ENCODE measurements around the gene INPP5A. TPM values are rescaled to one million over a fixed set of nuclear protein-coding genes. Genes with fewer than 3 reads are reported as not detected.

Gene INPP5A
- total and polyA plus RNA-seq, 10 of the 15 experiments (the other 5 are each of a cell fraction or from before 2014, with no cell fraction given) = 0.52 to 15.0 (median 6.3) TPM

GRCh38 chr10:132613566-132614348 is 76.2 kb downstream of the INPP5A start (continued):
- TF ChIP-seq, protein P1, sequence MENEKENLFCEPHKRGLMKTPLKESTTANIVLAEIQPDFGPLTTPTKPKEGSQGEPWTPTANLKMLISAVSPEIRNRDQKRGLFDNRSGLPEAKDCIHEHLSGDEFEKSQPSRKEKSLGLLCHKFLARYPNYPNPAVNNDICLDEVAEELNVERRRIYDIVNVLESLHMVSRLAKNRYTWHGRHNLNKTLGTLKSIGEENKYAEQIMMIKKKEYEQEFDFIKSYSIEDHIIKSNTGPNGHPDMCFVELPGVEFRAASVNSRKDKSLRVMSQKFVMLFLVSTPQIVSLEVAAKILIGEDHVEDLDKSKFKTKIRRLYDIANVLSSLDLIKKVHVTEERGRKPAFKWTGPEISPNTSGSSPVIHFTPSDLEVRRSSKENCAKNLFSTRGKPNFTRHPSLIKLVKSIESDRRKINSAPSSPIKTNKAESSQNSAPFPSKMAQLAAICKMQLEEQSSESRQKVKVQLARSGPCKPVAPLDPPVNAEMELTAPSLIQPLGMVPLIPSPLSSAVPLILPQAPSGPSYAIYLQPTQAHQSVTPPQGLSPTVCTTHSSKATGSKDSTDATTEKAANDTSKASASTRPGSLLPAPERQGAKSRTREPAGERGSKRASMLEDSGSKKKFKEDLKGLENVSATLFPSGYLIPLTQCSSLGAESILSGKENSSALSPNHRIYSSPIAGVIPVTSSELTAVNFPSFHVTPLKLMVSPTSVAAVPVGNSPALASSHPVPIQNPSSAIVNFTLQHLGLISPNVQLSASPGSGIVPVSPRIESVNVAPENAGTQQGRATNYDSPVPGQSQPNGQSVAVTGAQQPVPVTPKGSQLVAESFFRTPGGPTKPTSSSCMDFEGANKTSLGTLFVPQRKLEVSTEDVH (IDR thresholded peaks at IDR 0.05; ENCODE audit: low read depth, partially characterized antibody) = no peak
- no peak for TF ChIP-seq ZNF274 (IDR thresholded peaks at IDR 0.05; ENCODE audit: insufficient read depth, insufficient read length)

DNA sequence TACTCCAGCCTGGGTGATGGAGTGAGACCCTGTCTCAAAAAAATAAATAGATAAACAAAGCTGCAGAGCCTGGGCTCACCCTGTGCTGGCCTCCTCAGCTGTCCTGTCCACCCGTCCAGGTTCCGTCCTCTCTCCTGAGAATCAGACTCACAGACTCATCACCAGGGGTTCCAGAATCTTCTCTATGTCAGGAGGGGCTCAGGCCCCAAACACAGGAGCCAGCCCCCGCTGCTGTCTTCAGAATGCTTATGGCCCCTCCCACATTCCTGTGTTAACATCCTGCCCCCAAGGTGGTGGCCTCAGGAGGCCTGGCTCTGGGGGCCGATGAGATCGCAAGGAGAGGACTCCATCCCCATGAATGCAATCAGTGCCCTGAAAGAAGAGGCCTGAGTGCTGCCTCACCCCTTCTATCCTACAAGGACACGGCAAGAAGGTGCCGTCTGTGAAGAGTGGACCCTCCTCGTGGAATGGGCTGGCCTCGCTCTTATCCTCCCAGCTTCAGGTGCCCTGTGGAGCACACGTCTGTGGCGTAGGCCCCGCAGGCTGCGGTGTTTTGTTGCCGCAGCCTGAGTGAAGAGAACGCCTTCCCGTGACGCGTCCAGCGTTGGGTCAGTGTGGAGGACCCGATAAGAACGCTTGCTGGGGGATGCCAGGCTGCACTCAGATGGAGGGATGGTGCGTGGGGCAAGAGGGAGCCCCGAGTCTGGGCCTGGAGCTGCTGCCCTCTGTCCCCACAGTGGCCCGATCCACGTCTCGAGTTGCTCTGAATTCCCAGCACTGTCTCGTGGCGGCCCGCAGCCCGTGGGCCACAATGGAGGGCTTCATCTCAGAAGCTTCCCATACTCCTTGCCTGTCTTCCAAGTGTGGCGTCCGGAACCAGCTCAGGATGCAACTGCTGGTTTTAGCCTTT is 77.1 kb downstream of the INPP5A start:
- Histone ChIP-seq H4K20me1 (ENCODE audit: control insufficient read depth, insufficient read depth) (no peaks in the 10 kb centered on the region), H3K79me2 (ENCODE audit: control insufficient read depth, insufficient read depth, low read length) (no peaks in the 10 kb centered on the region), H3K4me2 (ENCODE audit: control insufficient read depth, insufficient read depth) (no peak overlapping the region), H3K27ac (ENCODE audit: control insufficient read depth, insufficient read depth) (no peak overlapping the region), H3K9me3 (replicated peaks; ENCODE audit: control insufficient read depth, insufficient read depth, low read length) (no peaks in the 10 kb centered on the region; the same call in 2 of the 3 replicates), H3K4me1 (ENCODE audit: control insufficient read depth, insufficient read depth, low read length) (no peaks in the 10 kb centered on the region), H3K4me3 (no peak overlapping the region), H3K27me3 (replicated peaks in 1 of 2; ENCODE audit: control insufficient read depth in 2 of 2, insufficient read depth in 2 of 2, low read length in 1 of 2) (no peaks in the 10 kb centered on the region), H3K9ac (ENCODE audit: control insufficient read depth, insufficient read depth, low read length) (no peak overlapping the region), H2AFZ (ENCODE audit: control insufficient read depth, low read depth, low read length) (no peak overlapping the region), H3K36me3 (ENCODE audit: control insufficient read depth in 2 of 2, insufficient read depth in 2 of 2, low read length in 1 of 2) (peaks cover 0 to 3% of the 10 kb centered on the region in 2 experiments; a peak in 2 of 4 replicates)
- SMC1A ChIA-PET (ENCODE audit: uncharacterized antibody, unreplicated experiment) = interaction anchor here (1.1 kb wide), 1 partner anchor 54 kb away, joined by 5 read pairs; no protein-coding TSS in a partner anchor
- CTCF ChIA-PET = no interaction called here
- RAD21 ChIA-PET (ENCODE audit: unreplicated experiment) = no interaction called here
- 93% methylated on average over 32 of the region's 32 CpGs for WGBS (ENCODE audit: insufficient coverage, insufficient replicate concordance, low lambda C conversion rate, missing lambda C conversion rate)
- DNase-seq (ENCODE audit: low read depth, low spot score) = no peak
- in situ Hi-C loops (cut with MboI) (no loop called here), intact Hi-C loops (cut with micrococcal nuclease; ENCODE audit: unreplicated experiment) (no loop called here)
- POLR2A ChIA-PET = no interaction called here
- no peak for ATAC-seq
- FAIRE-seq = no peak
- BruUV-seq (replicated peaks) = no TSS peak
- TF ChIP-seq SREBF1 (IDR thresholded peaks at IDR 0.05; ENCODE audit: low read length) = no peak
- no peak for TF ChIP-seq RUNX3 (IDR thresholded peaks at IDR 0.05; ENCODE audit: low read length)
- TF ChIP-seq RAD21 (IDR thresholded peaks at IDR 0.05; ENCODE audit: insufficient read depth, low read depth, low read length) = no peak
- TF ChIP-seq POLR2A (IDR thresholded peaks at IDR 0.05; ENCODE audit: low read depth, low read length) = no peak
- TF ChIP-seq, protein P2, sequence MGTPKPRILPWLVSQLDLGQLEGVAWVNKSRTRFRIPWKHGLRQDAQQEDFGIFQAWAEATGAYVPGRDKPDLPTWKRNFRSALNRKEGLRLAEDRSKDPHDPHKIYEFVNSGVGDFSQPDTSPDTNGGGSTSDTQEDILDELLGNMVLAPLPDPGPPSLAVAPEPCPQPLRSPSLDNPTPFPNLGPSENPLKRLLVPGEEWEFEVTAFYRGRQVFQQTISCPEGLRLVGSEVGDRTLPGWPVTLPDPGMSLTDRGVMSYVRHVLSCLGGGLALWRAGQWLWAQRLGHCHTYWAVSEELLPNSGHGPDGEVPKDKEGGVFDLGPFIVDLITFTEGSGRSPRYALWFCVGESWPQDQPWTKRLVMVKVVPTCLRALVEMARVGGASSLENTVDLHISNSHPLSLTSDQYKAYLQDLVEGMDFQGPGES (IDR thresholded peaks at IDR 0.05) = no peak

Data from GM12878 (cell line).